Measurements from ENCODE around the gene TMEM270.

The TMEM270 gene

GRCh38 chr7:73899731-73900142 lies 38.8 kb downstream of the TMEM270 start:
- Histone ChIP-seq H3K9me3 (ENCODE audit: control extremely low read depth in 1 of 5, control insufficient read depth in 4 of 5, insufficient read depth in 2 of 5, low read depth in 1 of 5, low read length in 4 of 5) (peaks cover 0 to 22% (median 6%) of the 10 kb centered on the region in 5 experiments), H3K4me1 (ENCODE audit: control extremely low read depth in 1 of 4, control insufficient read depth in 4 of 4, insufficient read depth in 4 of 4, low read length in 3 of 4) (peaks cover 0 to 7% (median 0%) of the 10 kb centered on the region in 4 experiments), H3K4me3 (ENCODE audit: control insufficient read depth in 1 of 7, extremely low read depth in 1 of 7, insufficient read depth in 4 of 7, low read depth in 2 of 7, low read length in 6 of 7) (no peak overlapping the region), H3K27me3 (replicated peaks in 2 of 5; ENCODE audit: control insufficient read depth in 4 of 5, insufficient read depth in 5 of 5, low read length in 4 of 5) (no peaks in the 10 kb centered on the region), H3K36me3 (ENCODE audit: control insufficient read depth in 4 of 4, insufficient read depth in 4 of 4, low read length in 3 of 4) (no peaks in the 10 kb centered on the region), H3K27ac (ENCODE audit: insufficient read depth in 1 of 2, low read depth in 1 of 2, low read length in 2 of 2, poor library complexity in 1 of 2, severe bottlenecking in 2 of 2) (no peak overlapping the region)
- no peak for DNase-seq
- ChIA-PET CTCF (interaction anchor here (0.8 to 1.6 kb wide), 3 partner anchors 8 to 16 kb away, joined by 3 to 5 read pairs (median 3); no protein-coding TSS in a partner anchor), POLR2A (no interaction called here)
- 99% methylated on average over 12 of the region's 15 CpGs for WGBS (ENCODE audit: insufficient coverage)

- H3K27me3 ChIP-seq (replicated peaks in 2 of 5; ENCODE audit: control insufficient read depth in 4 of 5, insufficient read depth in 5 of 5, low read length in 4 of 5), result no peaks in the 10 kb centered on the region
- DNase-seq, result no peak
- POLR2A ChIA-PET, result no interaction called here
- H3K4me3 ChIP-seq (ENCODE audit: control insufficient read depth in 1 of 7, extremely low read depth in 1 of 7, insufficient read depth in 4 of 7, low read depth in 2 of 7, low read length in 6 of 7), result no peak overlapping the region
- no peak overlapping the region for H3K27ac ChIP-seq (ENCODE audit: insufficient read depth in 1 of 2, low read depth in 1 of 2, low read length in 2 of 2, poor library complexity in 1 of 2, severe bottlenecking in 2 of 2)
- H3K4me1 ChIP-seq (ENCODE audit: control extremely low read depth in 1 of 4, control insufficient read depth in 4 of 4, insufficient read depth in 4 of 4, low read length in 3 of 4), result peaks cover 0 to 2% (median 0%) of the 10 kb centered on the region in 4 experiments
- no peaks in the 10 kb centered on the region for H3K36me3 ChIP-seq (ENCODE audit: control insufficient read depth in 4 of 4, insufficient read depth in 4 of 4, low read length in 3 of 4)
- H3K9me3 ChIP-seq (ENCODE audit: control extremely low read depth in 1 of 5, control insufficient read depth in 4 of 5, insufficient read depth in 2 of 5, low read depth in 1 of 5, low read length in 4 of 5), result peaks cover 0 to 22% (median 6%) of the 10 kb centered on the region in 5 experiments
- WGBS (ENCODE audit: insufficient coverage), result 86% methylated on average over 4 of the region's 5 CpGs
- CTCF ChIA-PET, result interaction anchor here (0.9 to 1.6 kb wide), 2 partner anchors 10 to 12 kb away, joined by 3 to 5 read pairs; no protein-coding TSS in a partner anchor
These were observed 39.3 kb downstream of the TMEM270 start for GRCh38 chr7:73900286-73900685.

- POLR2A ChIA-PET, result no interaction called here
- Histone ChIP-seq H3K36me3 (ENCODE audit: control insufficient read depth in 4 of 4, insufficient read depth in 4 of 4, low read length in 3 of 4) (no peaks in the 10 kb centered on the region), H3K4me1 (ENCODE audit: control extremely low read depth in 1 of 4, control insufficient read depth in 4 of 4, insufficient read depth in 4 of 4, low read length in 3 of 4) (no peaks in the 10 kb centered on the region), H3K27ac (ENCODE audit: insufficient read depth in 1 of 2, low read depth in 1 of 2, low read length in 2 of 2, poor library complexity in 1 of 2, severe bottlenecking in 2 of 2) (no peak overlapping the region), H3K4me3 (ENCODE audit: control insufficient read depth in 1 of 7, extremely low read depth in 1 of 7, insufficient read depth in 4 of 7, low read depth in 2 of 7, low read length in 6 of 7) (no peak overlapping the region), H3K9me3 (ENCODE audit: control extremely low read depth in 1 of 5, control insufficient read depth in 4 of 5, insufficient read depth in 2 of 5, low read depth in 1 of 5, low read length in 4 of 5) (peaks cover 0 to 12% (median 2%) of the 10 kb centered on the region in 5 experiments), H3K27me3 (replicated peaks in 2 of 5; ENCODE audit: control insufficient read depth in 4 of 5, insufficient read depth in 5 of 5, low read length in 4 of 5) (no peaks in the 10 kb centered on the region)
- CTCF ChIA-PET, result interaction anchor here (0.6 to 1.0 kb wide), 4 partner anchors 9 to 127 kb away, joined by 3 to 4 read pairs (median 3); no protein-coding TSS in a partner anchor
- no peak for DNase-seq
- 94% methylated on average over 2 of the region's 3 CpGs for WGBS (ENCODE audit: insufficient coverage)
These were observed 40.4 kb downstream of the TMEM270 start for GRCh38 chr7:73901231-73901822.

GRCh38 chr7:73901823-73902597 lies 41.1 kb downstream of the TMEM270 start:
- no peaks in the 10 kb centered on the region for H3K27me3 ChIP-seq (replicated peaks in 2 of 5; ENCODE audit: control insufficient read depth in 4 of 5, insufficient read depth in 5 of 5, low read length in 4 of 5)
- no peak for DNase-seq
- no peaks in the 10 kb centered on the region for H3K4me1 ChIP-seq (ENCODE audit: control extremely low read depth in 1 of 4, control insufficient read depth in 4 of 4, insufficient read depth in 4 of 4, low read length in 3 of 4)
- H3K9me3 ChIP-seq (ENCODE audit: control extremely low read depth in 1 of 5, control insufficient read depth in 4 of 5, insufficient read depth in 2 of 5, low read depth in 1 of 5, low read length in 4 of 5), result peaks cover 0 to 5% (median 0%) of the 10 kb centered on the region in 5 experiments
- ChIA-PET POLR2A (no interaction called here), CTCF (interaction anchor here (0.6 to 1.2 kb wide), 5 partner anchors 10 to 126 kb away, joined by 3 to 5 read pairs (median 4); no protein-coding TSS in a partner anchor)
- no peak overlapping the region for H3K27ac ChIP-seq (ENCODE audit: insufficient read depth in 1 of 2, low read depth in 1 of 2, low read length in 2 of 2, poor library complexity in 1 of 2, severe bottlenecking in 2 of 2)
- WGBS (ENCODE audit: insufficient coverage), result 97% methylated on average over 9 of the region's 15 CpGs
- no peak overlapping the region for H3K4me3 ChIP-seq (ENCODE audit: control insufficient read depth in 1 of 7, extremely low read depth in 1 of 7, insufficient read depth in 4 of 7, low read depth in 2 of 7, low read length in 6 of 7)
- no peaks in the 10 kb centered on the region for H3K36me3 ChIP-seq (ENCODE audit: control insufficient read depth in 4 of 4, insufficient read depth in 4 of 4, low read length in 3 of 4)

GRCh38 chr7:73903321-73904218 lies 42.6 kb downstream of the TMEM270 start:
- Histone ChIP-seq H3K4me3 (ENCODE audit: control insufficient read depth in 1 of 7, extremely low read depth in 1 of 7, insufficient read depth in 4 of 7, low read depth in 2 of 7, low read length in 6 of 7) (no peak overlapping the region), H3K36me3 (ENCODE audit: control insufficient read depth in 4 of 4, insufficient read depth in 4 of 4, low read length in 3 of 4) (no peaks in the 10 kb centered on the region), H3K27me3 (replicated peaks in 2 of 5; ENCODE audit: control insufficient read depth in 4 of 5, insufficient read depth in 5 of 5, low read length in 4 of 5) (no peaks in the 10 kb centered on the region), H3K9me3 (ENCODE audit: control extremely low read depth in 1 of 5, control insufficient read depth in 4 of 5, insufficient read depth in 2 of 5, low read depth in 1 of 5, low read length in 4 of 5) (no peaks in the 10 kb centered on the region), H3K4me1 (ENCODE audit: control extremely low read depth in 1 of 4, control insufficient read depth in 4 of 4, insufficient read depth in 4 of 4, low read length in 3 of 4) (peaks cover 0 to under 1% (median under 1%) of the 10 kb centered on the region in 4 experiments), H3K27ac (ENCODE audit: insufficient read depth in 1 of 2, low read depth in 1 of 2, low read length in 2 of 2, poor library complexity in 1 of 2, severe bottlenecking in 2 of 2) (no peak overlapping the region)
- DNase-seq, result no peak
- POLR2A ChIA-PET, result no interaction called here
- 97% methylated on average over 11 of the region's 15 CpGs for WGBS (ENCODE audit: insufficient coverage)
- CTCF ChIA-PET, result interaction anchor here (1.0 kb wide), 1 partner anchor 9 kb away, joined by 5 read pairs; no protein-coding TSS in a partner anchor

- DNase-seq, result no peak
- Histone ChIP-seq H3K36me3 (ENCODE audit: control insufficient read depth in 4 of 4, insufficient read depth in 4 of 4, low read length in 3 of 4) (no peaks in the 10 kb centered on the region), H3K27me3 (replicated peaks in 2 of 5; ENCODE audit: control insufficient read depth in 4 of 5, insufficient read depth in 5 of 5, low read length in 4 of 5) (no peaks in the 10 kb centered on the region), H3K4me3 (ENCODE audit: control insufficient read depth in 1 of 7, extremely low read depth in 1 of 7, insufficient read depth in 4 of 7, low read depth in 2 of 7, low read length in 6 of 7) (no peak overlapping the region), H3K4me1 (ENCODE audit: control extremely low read depth in 1 of 4, control insufficient read depth in 4 of 4, insufficient read depth in 4 of 4, low read length in 3 of 4) (peaks cover 1 to 10% (median 8%) of the 10 kb centered on the region in 4 experiments), H3K9me3 (ENCODE audit: control extremely low read depth in 1 of 5, control insufficient read depth in 4 of 5, insufficient read depth in 2 of 5, low read depth in 1 of 5, low read length in 4 of 5) (no peaks in the 10 kb centered on the region), H3K27ac (ENCODE audit: insufficient read depth in 1 of 2, low read depth in 1 of 2, low read length in 2 of 2, poor library complexity in 1 of 2, severe bottlenecking in 2 of 2) (no peak overlapping the region)
- ChIA-PET POLR2A (no interaction called here), CTCF (no interaction called here)
- 93% methylated on average over 12 of the region's 24 CpGs for WGBS (ENCODE audit: insufficient coverage)
These were observed 43.5 kb downstream of the TMEM270 start for GRCh38 chr7:73904219-73905137.
